HPDE6-E6E7 (cell line): Measurements from ENCODE around the gene AOPEP.

Experiments used
- DNase-seq: peaks from one replicate; pipeline ENCODE4 v3.0.0; 2011; ENCODE audit warnings: missing footprints; ENCODE audit errors: extremely low spot score

Gene AOPEP

GRCh38 chr9:94718936-94719335 lies 7.6 kb upstream of the AOPEP start:
- DNase-seq = no peak

DNA sequence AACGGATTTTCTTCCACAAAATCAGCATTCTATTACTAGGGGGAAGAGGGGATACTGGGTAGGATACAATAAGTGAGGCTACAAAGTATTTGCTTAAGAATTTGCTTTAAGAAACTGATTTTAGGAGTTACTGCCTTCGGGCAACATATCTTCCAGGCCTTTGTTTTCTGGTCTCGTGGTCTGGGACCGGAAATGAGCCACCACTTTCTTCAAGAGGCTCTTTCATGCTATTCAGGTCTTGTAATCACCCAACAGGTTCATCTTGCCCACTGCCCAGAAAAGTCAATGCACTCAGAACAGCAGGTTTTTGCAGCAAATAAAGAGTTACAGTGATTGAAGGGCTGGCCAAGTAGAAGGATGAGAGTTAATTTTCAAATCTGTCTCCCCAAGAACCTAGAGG lies 6.6 kb upstream of the AOPEP start:
- DNase-seq = peak; percentile 41

- peak; percentile 26 for DNase-seq
Measured at GRCh38 chr9:94720846-94721549, 5.5 kb upstream of the AOPEP start.

DNA sequence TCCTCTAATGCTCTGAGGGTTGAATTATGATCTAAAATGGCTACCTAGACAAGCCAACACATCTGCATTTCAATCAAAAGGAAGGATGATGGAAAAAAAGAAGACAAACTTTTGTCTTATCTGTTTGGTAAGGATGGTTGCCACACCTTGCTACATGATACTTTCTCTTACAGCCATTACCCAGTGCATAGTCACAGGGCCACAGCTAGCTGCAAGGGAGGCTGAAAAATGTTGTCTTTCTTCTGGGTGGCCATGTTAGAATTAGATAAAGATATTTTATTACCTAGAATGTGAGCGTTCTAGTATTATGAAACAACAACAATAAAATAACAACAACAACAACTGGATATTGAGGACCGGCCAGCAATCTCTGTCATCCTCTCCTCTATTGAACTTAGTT lies 4.7 kb upstream of the AOPEP start:
- DNase-seq = no peak

- DNase-seq = no peak
Measured at GRCh38 chr9:94725293-94725692, 1.2 kb upstream of the AOPEP start.

DNA sequence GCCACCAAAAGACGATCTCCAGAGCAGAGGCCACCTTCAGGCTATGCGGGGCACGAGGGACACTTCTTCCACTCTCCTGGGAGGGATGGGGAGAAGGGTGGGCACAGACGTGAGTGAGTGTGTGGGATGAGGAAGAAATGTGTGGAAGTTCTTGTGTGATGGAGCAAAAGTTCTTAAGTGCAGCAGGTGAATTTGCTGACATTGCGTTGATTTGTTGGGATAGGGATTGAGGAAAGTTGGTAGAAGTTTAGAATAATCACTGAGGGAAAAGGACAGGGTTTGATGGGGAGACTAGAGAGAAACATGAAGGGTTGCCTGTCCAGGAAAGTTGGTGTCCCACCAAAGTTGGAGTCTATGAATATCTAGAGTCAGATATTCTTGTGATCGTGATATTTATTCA lies 2.2 kb downstream of the AOPEP start:
- no peak for DNase-seq

- no peak for DNase-seq
Measured at GRCh38 chr9:94729199-94729598, 2.7 kb downstream of the AOPEP start.

- DNase-seq = no peak
Measured at GRCh38 chr9:94734054-94734754, 7.7 kb downstream of the AOPEP start.

DNA sequence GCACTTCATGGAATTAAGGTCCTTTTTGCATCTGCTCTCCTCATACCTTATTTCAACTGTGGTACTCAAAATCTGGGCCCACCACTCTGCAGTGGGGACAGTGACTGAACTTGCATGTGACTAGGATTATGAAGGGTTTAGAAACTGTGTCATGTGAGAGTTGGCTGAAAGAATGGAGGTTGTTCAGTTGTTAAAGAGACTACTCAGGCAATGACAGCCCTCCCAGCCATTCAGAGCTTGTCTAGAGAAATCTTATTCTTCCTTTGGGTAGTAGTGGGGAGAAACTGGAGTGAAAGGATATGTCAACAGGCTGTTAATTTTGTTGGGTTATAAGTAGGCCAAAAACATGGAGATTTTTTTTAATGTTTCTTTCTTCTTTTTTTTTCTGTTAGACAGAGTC lies 10.3 kb downstream of the AOPEP start:
- DNase-seq = no peak

- no peak for DNase-seq
Measured at GRCh38 chr9:94740145-94740840, 13.8 kb downstream of the AOPEP start.

DNA sequence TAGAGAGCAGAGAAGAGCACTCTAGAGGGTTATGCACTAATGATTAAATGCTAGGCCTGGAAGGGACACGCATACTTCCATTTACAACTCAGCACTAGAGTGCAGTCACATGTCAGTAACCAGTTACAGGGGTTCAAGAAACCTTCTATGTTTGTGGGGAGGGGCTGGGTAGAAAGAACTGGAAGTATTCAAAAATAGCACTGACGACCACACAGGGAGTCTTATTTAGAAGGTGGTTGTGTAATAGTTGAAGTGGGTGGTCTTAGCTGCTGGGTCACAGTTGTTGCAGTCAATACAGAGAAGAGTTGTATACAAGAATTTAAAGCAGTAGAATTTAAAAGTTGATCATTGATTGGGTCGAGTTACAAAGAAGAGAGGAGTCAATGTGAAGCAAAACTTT lies 15.4 kb downstream of the AOPEP start:
- no peak for DNase-seq

DNA sequence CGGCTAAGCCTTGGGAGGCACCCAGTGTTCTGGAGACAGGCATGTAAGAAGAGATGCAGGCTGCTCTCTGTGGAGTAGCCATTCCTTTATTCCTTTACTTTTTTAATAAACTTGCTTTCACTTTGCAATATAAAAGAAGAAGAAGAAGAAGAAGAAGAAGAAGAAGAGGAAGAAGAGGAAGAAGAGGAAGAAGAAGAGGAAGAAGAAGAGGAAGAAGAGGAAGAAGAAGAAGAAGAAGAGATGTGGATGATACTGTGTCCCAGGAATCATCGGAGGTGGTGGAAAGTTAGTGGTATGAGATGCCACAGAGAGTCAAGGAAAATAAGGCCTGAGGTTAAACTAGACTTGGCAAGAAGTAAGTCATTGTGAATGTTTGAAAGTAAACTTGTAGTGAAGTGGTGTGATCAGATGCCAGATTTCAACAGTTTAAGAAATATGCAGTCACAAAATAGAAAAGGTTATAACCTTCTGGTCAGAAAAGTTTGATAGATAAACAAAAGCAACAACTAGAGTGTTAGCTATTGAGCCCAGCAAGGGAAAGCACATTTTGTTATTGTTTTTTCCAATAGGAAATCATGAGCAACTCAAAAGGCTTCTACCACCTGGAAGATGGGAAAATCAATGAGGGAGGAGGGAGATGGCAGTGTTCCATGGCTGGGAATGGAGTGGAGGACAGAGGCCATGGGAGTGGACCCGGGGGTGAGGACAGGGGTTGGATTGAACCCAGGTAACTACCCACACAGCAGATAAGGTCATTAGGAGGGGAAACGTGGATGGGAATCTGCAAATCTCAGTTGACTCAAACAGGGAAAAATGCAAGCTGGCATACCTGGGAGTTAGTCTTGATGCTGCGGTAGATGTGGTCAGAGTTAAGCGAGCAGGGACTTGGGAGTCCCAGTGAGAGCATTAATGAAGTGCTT lies 16.8 kb downstream of the AOPEP start:
- DNase-seq = no peak

- DNase-seq = no peak
Measured at GRCh38 chr9:94745806-94746540, 19.5 kb downstream of the AOPEP start.

DNA sequence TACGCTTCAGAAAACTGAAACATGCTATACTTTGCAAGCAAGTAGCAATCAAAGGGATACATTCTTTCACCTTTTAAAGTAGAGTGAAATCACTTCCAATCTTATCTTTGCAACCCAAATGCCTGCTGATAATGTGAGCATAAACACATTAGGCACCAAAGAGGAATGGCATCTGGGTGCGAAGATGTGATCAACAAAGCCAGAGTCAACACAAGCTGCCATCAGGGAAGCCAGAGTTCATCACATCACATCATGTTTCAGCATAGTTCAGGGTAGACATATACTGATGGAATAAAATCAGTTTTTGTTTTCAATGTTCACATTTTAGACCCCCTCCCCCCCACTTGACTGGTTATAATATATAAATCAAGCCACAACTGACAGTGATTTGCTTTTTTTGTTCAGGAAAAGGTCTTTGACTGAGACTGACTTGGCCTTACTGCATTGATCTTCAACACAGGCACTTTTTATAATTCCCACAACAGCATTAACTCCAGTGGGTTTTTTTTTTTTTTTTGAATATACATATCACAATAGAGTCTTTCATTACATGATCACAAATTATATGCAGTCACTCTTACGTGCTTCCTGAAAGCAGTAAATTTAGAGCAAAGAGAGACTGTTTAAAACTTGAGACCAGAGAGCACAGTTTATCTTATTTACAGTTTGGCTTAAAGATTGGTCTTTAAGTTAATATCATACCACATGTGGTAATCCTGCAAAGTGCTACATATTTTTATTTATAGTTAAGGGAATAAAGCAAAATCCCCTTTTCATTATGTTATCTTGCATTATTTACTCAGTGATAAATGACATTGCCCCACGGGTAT lies 20.3 kb downstream of the AOPEP start:
- DNase-seq = no peak

DNA sequence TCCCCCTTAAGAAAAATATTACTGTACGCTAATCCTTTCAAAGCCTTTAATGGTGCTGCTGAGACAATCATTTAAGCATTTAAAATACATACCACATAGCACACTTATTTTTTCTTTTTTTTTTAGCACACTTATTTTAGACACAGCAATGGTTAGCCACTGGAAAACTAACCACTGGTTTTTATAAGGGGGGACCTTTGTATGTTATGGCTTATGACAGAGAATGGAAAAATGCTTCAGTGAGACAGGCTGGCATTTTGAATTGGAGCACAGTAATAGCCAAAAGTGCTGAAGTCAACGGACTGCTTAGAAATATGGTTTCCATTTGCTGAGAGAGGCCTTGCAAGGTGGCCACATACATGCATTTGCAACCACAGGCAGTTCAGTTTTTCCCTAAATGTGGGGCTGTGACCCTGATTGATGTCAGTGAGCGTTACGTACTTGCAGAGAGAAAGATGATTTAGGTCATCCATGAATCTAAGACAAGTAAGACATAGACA lies 28.5 kb downstream of the AOPEP start:
- no peak for DNase-seq

GRCh38 chr9:94757158-94757557 lies 30.7 kb downstream of the AOPEP start:
- DNase-seq = no peak

DNA sequence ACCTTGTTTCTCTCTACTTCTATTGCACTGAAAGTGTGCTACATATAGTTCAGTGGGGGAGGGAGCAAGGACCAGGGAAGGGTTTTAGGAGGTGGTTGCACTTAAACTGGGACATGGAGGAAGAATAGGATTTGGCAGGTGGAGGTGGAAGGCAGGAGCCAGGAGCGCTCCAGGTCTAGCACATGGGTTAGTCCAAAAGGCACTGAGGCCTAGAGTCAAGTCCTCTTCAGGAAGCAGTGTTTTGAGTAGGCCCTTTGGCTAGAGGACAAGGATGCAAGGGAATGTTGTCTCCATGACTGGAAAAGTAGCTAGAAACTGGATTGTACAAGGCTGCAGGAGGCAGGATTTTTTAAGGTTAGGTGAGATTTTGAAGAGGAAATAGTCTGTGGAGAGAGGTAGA lies 31.5 kb downstream of the AOPEP start:
- no peak for DNase-seq

DNA sequence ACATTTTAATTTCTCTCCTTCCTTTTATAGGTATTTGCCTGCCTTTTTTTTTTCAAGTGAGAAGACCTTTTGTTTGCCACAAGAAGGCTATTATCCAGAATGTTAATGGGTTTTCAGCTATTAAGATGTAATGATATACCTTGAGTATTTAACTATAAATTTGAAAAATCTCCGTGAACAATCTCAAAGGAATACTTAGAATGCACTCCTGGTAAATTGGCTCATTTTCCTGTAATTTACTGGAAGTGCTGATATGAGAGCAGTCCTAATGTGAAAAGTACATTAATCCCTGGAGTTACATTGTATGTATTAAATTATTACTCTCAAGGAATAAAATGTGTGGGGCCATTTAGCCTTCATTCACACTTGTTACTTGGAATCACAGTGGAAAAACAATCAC lies 32.4 kb downstream of the AOPEP start:
- DNase-seq = no peak

- no peak for DNase-seq
Measured at GRCh38 chr9:94760010-94760409, 33.5 kb downstream of the AOPEP start.

GRCh38 chr9:94760660-94761059 lies 34.2 kb downstream of the AOPEP start:
- DNase-seq = no peak
